Endothelial cell of umbilical vein (primary cell): ENCODE data around the gene KCNMA1.

ENCODE experiments used
- CTCF ChIP-seq, 2 donors: IDR thresholded peaks; 1 replicate in 1 of 2; 2 replicates in 1 of 2; pipeline ENCODE4 v1.5.1; 2011; ENCODE audit warnings: low read length in 2 of 2, mild to moderate bottlenecking in 2 of 2, moderate library complexity in 2 of 2, control low read depth in 1 of 2, inconsistent platforms in 1 of 2, low read depth in 1 of 2; ENCODE audit not compliant: insufficient read depth in 1 of 2; ENCODE audit errors: extremely low read depth in 1 of 2
- EZH2 ChIP-seq: IDR thresholded peaks from 2 replicates; pipeline ENCODE4 v1.6.1; 2012; ENCODE audit warnings: borderline replicate concordance, low read depth, mild to moderate bottlenecking, moderate library complexity, low read length, inconsistent platforms; ENCODE audit not compliant: severe bottlenecking
- FOS ChIP-seq: IDR thresholded peaks from 2 replicates; pipeline ENCODE4 v1.6.1; 2011; ENCODE audit warnings: mild to moderate bottlenecking, low read length, moderate library complexity, borderline replicate concordance; ENCODE audit not compliant: insufficient read depth
- JUN ChIP-seq: IDR thresholded peaks from 2 replicates; pipeline ENCODE4 v1.6.1; 2011; ENCODE audit warnings: borderline replicate concordance, low read depth; ENCODE audit not compliant: insufficient read length, insufficient read depth
- MAX ChIP-seq: IDR thresholded peaks from 2 replicates; pipeline ENCODE4 v1.6.1; 2011; ENCODE audit not compliant: insufficient read depth, insufficient read length
- MYC ChIP-seq: IDR thresholded peaks from one replicate; pipeline ENCODE4 v1.6.1; 2011; ENCODE audit warnings: mild to moderate bottlenecking, low read depth, low read length
- POLR2A ChIP-seq: IDR thresholded peaks from 2 replicates; pipeline ENCODE4 v1.6.1; 2012; ENCODE audit warnings: low read depth, mild to moderate bottlenecking, control low read depth, low read length
- POLR2AphosphoS5 ChIP-seq: IDR thresholded peaks from 2 replicates; pipeline ENCODE4 v1.6.1; 2012; ENCODE audit warnings: low read depth, mild to moderate bottlenecking, control low read depth, low read length, moderate library complexity; ENCODE audit not compliant: insufficient read depth

- TF ChIP-seq POLR2A = no peak
- no peak for TF ChIP-seq CTCF (IDR thresholded peaks at IDR 0.05; ENCODE audit: extremely low read depth in 1 of 2, insufficient read depth in 1 of 2, low read depth in 1 of 2, low read length in 2 of 2)
- TF ChIP-seq MAX = no peak
- no peak for TF ChIP-seq EZH2
- TF ChIP-seq POLR2AphosphoS5 = no peak
- no peak for TF ChIP-seq JUN
- TF ChIP-seq MYC = no peak
- TF ChIP-seq FOS = no peak
Measured at GRCh38 chr10:76997631-76998030, 640.0 kb downstream of the KCNMA1 start.
